ENCODE data around the gene TTC14. TPM values are rescaled to one million over a fixed set of nuclear protein-coding genes. Genes with fewer than 3 reads are reported as not detected.

The TTC14 gene
- total and polyA plus RNA-seq, 2 of the 13 experiments (the other 11 are each of a cell fraction or from before 2014, with no cell fraction given) = 28.1 to 35.9 TPM

- TF ChIP-seq GMEB2 (CRISPR knock-in tag; IDR thresholded peaks at IDR 0.05; ENCODE audit: low read depth) (peak; percentile 74), ZNF441 (CRISPR knock-in tag; IDR thresholded peaks at IDR 0.05; ENCODE audit: borderline replicate concordance) (peak; percentile 16; the same call in 1 of the 2 replicates), HOXA3 (CRISPR knock-in tag; IDR thresholded peaks at IDR 0.05) (peak; percentile 92), ZNF629 (CRISPR knock-in tag; conservative IDR thresholded peaks at IDR 0.05) (no peak), ZNF713 (CRISPR knock-in tag; IDR thresholded peaks at IDR 0.05) (no peak), ZBTB44 (CRISPR knock-in tag; IDR thresholded peaks at IDR 0.05) (no peak), HINFP (CRISPR knock-in tag; IDR thresholded peaks at IDR 0.05; ENCODE audit: low read depth) (peak; percentile 52; the same call in 1 of the 2 replicates), HNF1B (CRISPR knock-in tag; IDR thresholded peaks at IDR 0.05) (peak; percentile 90), ETV6 (CRISPR knock-in tag; conservative IDR thresholded peaks at IDR 0.05) (peak; percentile 96), RBFOX2 (IDR thresholded peaks at IDR 0.05; ENCODE audit: low read depth, low read length) (peak; percentile 85), ZNF761 (CRISPR knock-in tag; conservative IDR thresholded peaks at IDR 0.05) (no peak), PHF21A (CRISPR knock-in tag; IDR thresholded peaks at IDR 0.05) (peak; percentile 76; the same call in 1 of the 2 replicates), ZNF580 (CRISPR knock-in tag; IDR thresholded peaks at IDR 0.05; ENCODE audit: borderline replicate concordance, low read depth) (no peak; the same call in 1 of the 2 replicates), CCAR2 (optimal IDR thresholded peaks at IDR 0.05; ENCODE audit: low read depth, low read length) (no peak), ZNF615 (CRISPR knock-in tag; IDR thresholded peaks at IDR 0.05; ENCODE audit: borderline replicate concordance) (no peak), NR2F6 (IDR thresholded peaks at IDR 0.05) (no peak), NR2F6 (CRISPR knock-in tag; IDR thresholded peaks at IDR 0.05) (peak; percentile 43; the same call in 1 of the 2 replicates), ZNF512B (CRISPR knock-in tag; IDR thresholded peaks at IDR 0.05; ENCODE audit: borderline replicate concordance) (peak; percentile 63; the same call in 1 of the 2 replicates), ZFP90 (CRISPR knock-in tag; IDR thresholded peaks at IDR 0.05; ENCODE audit: borderline replicate concordance) (peak; percentile 18; the same call in 1 of the 2 replicates)
These were observed at the start of gene TTC14 (continued) for GRCh38 chr3:180601688-180602666.

Measured in HepG2 (cell line).